OCI-LY7 (cell line): ENCODE measurements around the gene DOCK9.

Experiments
- EZH2phosphoT487 ChIP-seq: fragments of 200-600 bp; sonication (generic); IDR thresholded peaks from 2 replicates; pipeline ENCODE4 v1.6.1; 2018; ENCODE audit warnings: low read depth, borderline replicate concordance, mild to moderate bottlenecking, mixed run types, antibody characterized with exemption, low read length, moderate library complexity, mixed read lengths
- TF ChIP-seq, protein P1 (sequence below): fragments of 200-600 bp; sonication (generic); conservative IDR thresholded peaks from 2 replicates; pipeline ENCODE4 v1.5.1; 2014; ENCODE audit warnings: mild to moderate bottlenecking, antibody characterized with exemption, low read length, moderate library complexity, mixed read lengths

GRCh38 chr13:98755116-98755515, 222.7 kb downstream of the DOCK9 start:
- TF ChIP-seq, protein P1, sequence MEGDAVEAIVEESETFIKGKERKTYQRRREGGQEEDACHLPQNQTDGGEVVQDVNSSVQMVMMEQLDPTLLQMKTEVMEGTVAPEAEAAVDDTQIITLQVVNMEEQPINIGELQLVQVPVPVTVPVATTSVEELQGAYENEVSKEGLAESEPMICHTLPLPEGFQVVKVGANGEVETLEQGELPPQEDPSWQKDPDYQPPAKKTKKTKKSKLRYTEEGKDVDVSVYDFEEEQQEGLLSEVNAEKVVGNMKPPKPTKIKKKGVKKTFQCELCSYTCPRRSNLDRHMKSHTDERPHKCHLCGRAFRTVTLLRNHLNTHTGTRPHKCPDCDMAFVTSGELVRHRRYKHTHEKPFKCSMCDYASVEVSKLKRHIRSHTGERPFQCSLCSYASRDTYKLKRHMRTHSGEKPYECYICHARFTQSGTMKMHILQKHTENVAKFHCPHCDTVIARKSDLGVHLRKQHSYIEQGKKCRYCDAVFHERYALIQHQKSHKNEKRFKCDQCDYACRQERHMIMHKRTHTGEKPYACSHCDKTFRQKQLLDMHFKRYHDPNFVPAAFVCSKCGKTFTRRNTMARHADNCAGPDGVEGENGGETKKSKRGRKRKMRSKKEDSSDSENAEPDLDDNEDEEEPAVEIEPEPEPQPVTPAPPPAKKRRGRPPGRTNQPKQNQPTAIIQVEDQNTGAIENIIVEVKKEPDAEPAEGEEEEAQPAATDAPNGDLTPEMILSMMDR, result no peak
- TF ChIP-seq EZH2phosphoT487, result no peak
